ENCODE measurements around the gene ZNRF2.

DNA sequence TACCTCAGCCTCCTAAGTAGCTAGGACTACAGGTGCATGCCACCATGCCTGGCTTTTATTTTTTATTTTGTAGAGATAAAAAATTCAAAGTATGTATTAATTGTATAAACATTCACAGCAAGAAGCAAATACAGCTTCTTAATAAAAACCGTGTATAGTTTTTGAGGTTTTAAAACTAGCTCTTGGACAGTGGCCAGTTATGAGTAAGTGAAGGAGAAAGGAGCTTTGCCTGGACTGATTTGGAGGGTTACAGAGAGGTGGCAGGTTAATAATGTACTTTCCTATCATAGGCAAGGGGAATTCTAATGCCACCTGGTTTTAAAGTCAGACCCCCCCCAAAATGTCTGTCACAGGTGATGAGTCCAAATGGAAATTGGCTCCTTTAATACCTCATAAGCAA lies 43.4 kb downstream of the ZNRF2 start:
- TF ChIP-seq, protein P1, sequence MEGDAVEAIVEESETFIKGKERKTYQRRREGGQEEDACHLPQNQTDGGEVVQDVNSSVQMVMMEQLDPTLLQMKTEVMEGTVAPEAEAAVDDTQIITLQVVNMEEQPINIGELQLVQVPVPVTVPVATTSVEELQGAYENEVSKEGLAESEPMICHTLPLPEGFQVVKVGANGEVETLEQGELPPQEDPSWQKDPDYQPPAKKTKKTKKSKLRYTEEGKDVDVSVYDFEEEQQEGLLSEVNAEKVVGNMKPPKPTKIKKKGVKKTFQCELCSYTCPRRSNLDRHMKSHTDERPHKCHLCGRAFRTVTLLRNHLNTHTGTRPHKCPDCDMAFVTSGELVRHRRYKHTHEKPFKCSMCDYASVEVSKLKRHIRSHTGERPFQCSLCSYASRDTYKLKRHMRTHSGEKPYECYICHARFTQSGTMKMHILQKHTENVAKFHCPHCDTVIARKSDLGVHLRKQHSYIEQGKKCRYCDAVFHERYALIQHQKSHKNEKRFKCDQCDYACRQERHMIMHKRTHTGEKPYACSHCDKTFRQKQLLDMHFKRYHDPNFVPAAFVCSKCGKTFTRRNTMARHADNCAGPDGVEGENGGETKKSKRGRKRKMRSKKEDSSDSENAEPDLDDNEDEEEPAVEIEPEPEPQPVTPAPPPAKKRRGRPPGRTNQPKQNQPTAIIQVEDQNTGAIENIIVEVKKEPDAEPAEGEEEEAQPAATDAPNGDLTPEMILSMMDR (IDR thresholded peaks at IDR 0.05; ENCODE audit: poor library complexity): no peak
- TF ChIP-seq EZH2phosphoT487 (IDR thresholded peaks at IDR 0.05; ENCODE audit: low read depth, severe bottlenecking, unreplicated experiment) (no peak), EZH2 (IDR thresholded peaks at IDR 0.05; ENCODE audit: borderline replicate concordance) (no peak)
